PFSK-1 (cell line): ENCODE measurements around the gene PROB1.

Experiments
- FOXP2 ChIP-seq: optimal IDR thresholded peaks from 2 replicates; pipeline ENCODE3; 2011; ENCODE audit warnings: borderline replicate concordance, control low read depth, inconsistent platforms; ENCODE audit not compliant: insufficient read depth; ENCODE audit errors: extremely low read length, extremely low read depth
- POLR2AphosphoS5 ChIP-seq: IDR thresholded peaks from 2 replicates; pipeline ENCODE4 v1.6.1; 2012; ENCODE audit warnings: low read depth, mild to moderate bottlenecking, control low read depth, low read length, moderate library complexity
- SIN3A ChIP-seq: IDR thresholded peaks from 2 replicates; pipeline ENCODE4 v1.6.1; 2012; ENCODE audit warnings: mild to moderate bottlenecking, low read length, moderate library complexity, borderline replicate concordance; ENCODE audit not compliant: insufficient read depth
- TAF1 ChIP-seq: IDR thresholded peaks from 2 replicates; pipeline ENCODE4 v1.6.1; 2012; ENCODE audit warnings: low read length, control low read depth, borderline replicate concordance; ENCODE audit not compliant: insufficient read depth
- TF ChIP-seq, protein P1 (sequence below), 2 experiments: IDR thresholded peaks; 2 replicates each; pipeline versions ENCODE4 v1.6.1 to v1.8.0; 2011 to 2012; ENCODE audit warnings: low read depth in 2 of 2, low read length in 2 of 2, control low read depth in 1 of 2, inconsistent platforms in 1 of 2, mild to moderate bottlenecking in 1 of 2, moderate library complexity in 1 of 2; ENCODE audit not compliant: insufficient read depth in 1 of 2

DNA sequence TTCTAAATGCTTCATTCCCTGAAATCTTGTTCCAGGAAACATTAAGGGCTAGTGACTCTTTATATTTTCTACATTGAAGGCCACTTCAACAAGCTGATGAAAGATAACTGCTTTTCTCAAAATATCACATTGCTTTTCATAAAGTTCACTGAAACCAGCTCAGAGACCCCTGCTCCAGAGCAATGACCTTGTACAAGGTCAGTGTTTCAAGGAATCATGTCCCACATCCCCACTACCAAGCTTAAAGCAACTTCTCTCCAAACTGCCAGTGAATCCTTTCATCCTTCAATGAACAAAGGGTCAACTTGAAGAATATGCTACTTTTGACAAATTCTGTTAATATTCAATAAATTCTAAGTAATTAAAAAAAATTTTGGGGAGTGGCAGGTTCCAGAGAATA lies 21.0 kb upstream of the PROB1 start:
- TF ChIP-seq POLR2AphosphoS5 (no peak), SIN3A (no peak), FOXP2 (no peak), TAF1 (no peak)
- TF ChIP-seq, protein P1, sequence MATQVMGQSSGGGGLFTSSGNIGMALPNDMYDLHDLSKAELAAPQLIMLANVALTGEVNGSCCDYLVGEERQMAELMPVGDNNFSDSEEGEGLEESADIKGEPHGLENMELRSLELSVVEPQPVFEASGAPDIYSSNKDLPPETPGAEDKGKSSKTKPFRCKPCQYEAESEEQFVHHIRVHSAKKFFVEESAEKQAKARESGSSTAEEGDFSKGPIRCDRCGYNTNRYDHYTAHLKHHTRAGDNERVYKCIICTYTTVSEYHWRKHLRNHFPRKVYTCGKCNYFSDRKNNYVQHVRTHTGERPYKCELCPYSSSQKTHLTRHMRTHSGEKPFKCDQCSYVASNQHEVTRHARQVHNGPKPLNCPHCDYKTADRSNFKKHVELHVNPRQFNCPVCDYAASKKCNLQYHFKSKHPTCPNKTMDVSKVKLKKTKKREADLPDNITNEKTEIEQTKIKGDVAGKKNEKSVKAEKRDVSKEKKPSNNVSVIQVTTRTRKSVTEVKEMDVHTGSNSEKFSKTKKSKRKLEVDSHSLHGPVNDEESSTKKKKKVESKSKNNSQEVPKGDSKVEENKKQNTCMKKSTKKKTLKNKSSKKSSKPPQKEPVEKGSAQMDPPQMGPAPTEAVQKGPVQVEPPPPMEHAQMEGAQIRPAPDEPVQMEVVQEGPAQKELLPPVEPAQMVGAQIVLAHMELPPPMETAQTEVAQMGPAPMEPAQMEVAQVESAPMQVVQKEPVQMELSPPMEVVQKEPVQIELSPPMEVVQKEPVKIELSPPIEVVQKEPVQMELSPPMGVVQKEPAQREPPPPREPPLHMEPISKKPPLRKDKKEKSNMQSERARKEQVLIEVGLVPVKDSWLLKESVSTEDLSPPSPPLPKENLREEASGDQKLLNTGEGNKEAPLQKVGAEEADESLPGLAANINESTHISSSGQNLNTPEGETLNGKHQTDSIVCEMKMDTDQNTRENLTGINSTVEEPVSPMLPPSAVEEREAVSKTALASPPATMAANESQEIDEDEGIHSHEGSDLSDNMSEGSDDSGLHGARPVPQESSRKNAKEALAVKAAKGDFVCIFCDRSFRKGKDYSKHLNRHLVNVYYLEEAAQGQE (IDR thresholded peaks at IDR 0.05; ENCODE audit: insufficient read depth in 1 of 2, low read depth in 2 of 2, low read length in 2 of 2): no peak
